Right cardiac atrium (tissue), 5 donors: Measurements from ENCODE around the gene ECE1. TPM values are rescaled to one million over a fixed set of nuclear protein-coding genes. Genes with fewer than 3 reads are reported as not detected.

Experiments
- ATAC-seq, 2 donors: fragments of 200-7000 bp; cut with Tn5 transposase; one replicate each; pipeline versions ENCODE4 v1.8.0 to v1.9.1; 2020; ENCODE audit warnings: moderate library complexity in 2 of 2, mild to moderate bottlenecking in 1 of 2
- DNase-seq, 3 donors: peaks; one replicate each; pipeline ENCODE4 v3.0.0-alpha.2; 2020
- H3K27ac ChIP-seq: one replicate; pipeline ENCODE4 v1.5.1; 2013; ENCODE audit warnings: mild to moderate bottlenecking, low read length, control low read depth, moderate library complexity
- H3K27me3 ChIP-seq: one replicate; pipeline ENCODE4 v1.6.1; 2013; ENCODE audit not compliant: control insufficient read depth, insufficient read depth
- H3K4me1 ChIP-seq: one replicate; pipeline ENCODE4 v1.6.1; 2013; ENCODE audit warnings: low read length; ENCODE audit not compliant: control insufficient read depth, insufficient read depth
- H3K4me3 ChIP-seq: one replicate; pipeline ENCODE4 v1.5.1; 2013; ENCODE audit warnings: low read length, control low read depth
- H3K9me3 ChIP-seq: one replicate; pipeline ENCODE4 v1.6.1; 2013; ENCODE audit warnings: low read length; ENCODE audit not compliant: control insufficient read depth
- WGBS: extraction: QIAGEN DNeasy Blood & Tissue Kit; methylation state at CpG from one replicate; pipeline ENCODE4 v1.1.7; 2013; 5-methylcytosine and 5-hydroxymethylcytosine counted together
- intact Hi-C, 4 donors: fragments of 100-400 bp; cut with DNase I; formaldehyde crosslinking; loops; one replicate each; pipeline versions ENCODE4 v1.11.0 to v1.14.0; 2022 to 2023
- polyA plus RNA-seq: library from polyadenylated mRNA; stranded (reverse); fragments of 200-250 nt; gene quantifications from one replicate; pipeline ENCODE4 v1.2.3, GENCODE V29; 2013
- total RNA-seq, 4 donors: library from RNA; stranded (reverse); fragmentation: NEBNext Ultra II Directional; extraction: Animal tissue kit (Norgen Biotek cat#: 25700); gene quantifications; one replicate each; pipeline ENCODE4 v1.2.1, GENCODE V29; 2021
- donor health status: healthy with polysubstance abuse.
- donor health status: DM: no; HTN: yes; CAD: no.
- donor health status: DM: no; HTN: no; CAD: no.
- donor health status: DM: no; HTN: yes; CAD: no; lungs with severe emphysema.
- donor health status: DM: yes; HTN: yes; CAD: no.

The ECE1 gene
- total and polyA plus RNA-seq, 5 donors, result 76.2 to 158 (median 110) TPM

DNA sequence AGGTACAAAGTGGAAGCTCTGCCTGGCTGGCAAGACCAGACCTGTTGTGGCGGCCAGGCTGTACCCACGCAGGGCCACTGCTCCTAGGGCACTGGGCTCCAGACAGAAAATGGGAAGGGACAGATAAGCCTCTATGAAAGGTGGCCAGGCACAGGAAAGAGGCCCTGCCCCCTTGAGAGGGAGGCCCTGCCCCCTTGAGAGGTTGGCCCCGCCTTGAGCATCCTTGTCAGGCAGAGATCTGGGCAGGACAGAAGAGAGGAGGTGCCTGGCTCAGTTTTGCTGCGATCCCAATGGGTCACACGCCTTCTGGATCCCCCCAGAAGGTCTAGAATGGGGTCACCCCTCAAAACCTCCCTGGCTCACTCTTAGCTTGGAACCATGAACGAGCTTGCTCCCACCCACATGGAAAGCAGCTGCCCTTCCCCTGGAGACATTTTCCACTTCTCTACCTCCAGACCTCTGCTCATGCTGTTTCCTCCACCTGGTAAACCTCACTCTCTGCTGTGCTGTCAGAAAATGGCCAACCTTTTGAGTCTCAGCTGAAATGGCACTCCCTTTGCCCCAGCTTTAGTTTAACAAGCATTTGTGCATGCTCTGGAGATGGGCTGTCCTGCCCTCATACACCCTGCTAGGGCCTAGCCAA, 17.5 kb upstream of the ECE1 start:
- Histone ChIP-seq H3K4me1 (peaks cover 20% of the 10 kb centered on the region), H3K9me3 (no peaks in the 10 kb centered on the region), H3K27ac (no peak overlapping the region), H3K27me3 (no peaks in the 10 kb centered on the region), H3K4me3 (no peak overlapping the region)
- ATAC-seq (peak in 1 of 2 donors; percentile 4), DNase-seq (peak in 2 of 3 donors; percentile 42 to 61)
- intact Hi-C loops, result no loop called here
- 79% methylated on average over 6 of the region's 6 CpGs for WGBS

DNA sequence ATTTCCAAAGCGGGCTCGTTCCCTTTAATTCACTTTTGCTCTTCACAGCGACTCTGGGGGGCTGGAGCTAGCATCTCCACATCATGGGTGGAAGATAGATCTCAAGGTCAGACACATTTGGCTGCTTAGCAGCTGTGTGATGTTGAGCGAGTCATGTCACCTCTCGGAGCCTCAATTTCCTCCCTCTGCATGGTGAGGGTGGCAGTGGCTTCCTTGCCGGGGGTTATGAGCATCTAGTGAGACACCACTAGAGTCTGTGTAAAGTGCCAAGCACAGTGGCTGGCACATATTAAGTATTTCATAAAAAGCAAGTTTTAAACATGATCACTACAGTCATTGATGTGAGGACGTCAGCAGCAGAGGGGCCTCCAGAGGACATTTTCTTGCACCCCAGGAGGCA, 16.9 kb upstream of the ECE1 start:
- Histone ChIP-seq H3K27me3 (no peaks in the 10 kb centered on the region), H3K4me1 (peaks cover 20% of the 10 kb centered on the region), H3K4me3 (no peak overlapping the region), H3K27ac (no peak overlapping the region), H3K9me3 (no peaks in the 10 kb centered on the region)
- intact Hi-C loops, result no loop called here
- peak in 2 of 3 donors; percentile 6 to 22 for DNase-seq
- 87% methylated on average over 7 of the region's 7 CpGs for WGBS
- no peak for ATAC-seq

DNA sequence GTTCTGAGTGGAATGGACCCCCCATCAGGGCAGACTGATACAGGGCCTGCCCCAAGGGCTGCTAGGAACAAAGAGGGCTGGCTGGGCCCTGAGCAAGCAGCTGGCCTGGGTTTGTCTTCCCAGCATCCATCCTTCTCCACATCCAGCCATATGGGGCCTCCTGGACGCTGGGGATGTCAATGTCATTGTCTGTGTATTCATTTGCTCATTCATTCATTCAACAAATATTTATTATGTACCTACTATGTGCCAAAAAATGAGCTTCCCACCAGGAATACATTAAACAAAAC, 15.6 kb upstream of the ECE1 start:
- no peaks in the 10 kb centered on the region for H3K27me3 ChIP-seq
- DNase-seq (peak in 1 of 3 donors; percentile 12), ATAC-seq (no peak)
- intact Hi-C loops, result no loop called here
- no peak overlapping the region for H3K4me3 ChIP-seq
- no peaks in the 10 kb centered on the region for H3K9me3 ChIP-seq
- 81% methylated on average over 1 of the region's 1 CpG for WGBS
- peaks cover 20% of the 10 kb centered on the region for H3K4me1 ChIP-seq
- H3K27ac ChIP-seq, result no peak overlapping the region

DNA sequence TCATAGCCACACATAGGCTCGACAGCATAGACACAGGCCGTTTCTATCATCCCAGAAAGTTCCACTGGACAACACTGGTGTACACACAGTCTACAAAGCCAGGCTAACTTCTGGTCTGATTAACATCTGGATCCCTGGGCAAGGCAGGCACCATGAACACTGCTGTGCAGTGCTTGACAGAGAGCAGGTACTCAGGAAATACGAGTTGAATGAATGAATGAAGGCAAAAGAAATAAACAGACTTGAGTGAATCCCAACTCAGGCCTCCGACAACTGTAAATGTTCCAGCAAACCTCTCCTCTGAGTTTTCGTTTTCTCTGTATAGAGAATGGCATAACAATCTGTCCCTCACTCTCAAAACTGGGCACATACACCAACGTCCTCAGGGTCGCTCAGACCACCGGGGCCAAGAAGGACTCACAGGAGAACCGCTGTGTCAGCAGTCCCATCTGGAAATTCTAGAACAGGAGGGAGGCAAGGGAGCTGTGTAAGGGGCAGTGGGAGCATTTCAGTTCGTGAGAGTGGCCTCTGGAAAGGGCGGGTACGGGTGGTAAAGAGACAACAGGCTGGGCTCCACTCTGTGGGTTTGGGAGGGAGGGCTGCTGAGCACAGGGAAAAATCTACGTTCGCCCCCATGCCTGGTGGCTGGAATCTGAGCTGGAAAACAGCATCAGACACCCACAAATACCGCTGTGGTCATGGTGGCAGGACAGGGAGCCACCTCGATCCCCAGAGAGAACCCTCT, 15.1 kb upstream of the ECE1 start:
- no peaks in the 10 kb centered on the region for H3K9me3 ChIP-seq
- H3K4me3 ChIP-seq, result no peak overlapping the region
- H3K27me3 ChIP-seq, result no peaks in the 10 kb centered on the region
- peaks cover 20% of the 10 kb centered on the region for H3K4me1 ChIP-seq
- 76% methylated on average over 16 of the region's 16 CpGs for WGBS
- DNase-seq (peak in 2 of 3 donors; percentile 12 to 30), ATAC-seq (no peak)
- intact Hi-C loops, result no loop called here
- peak overlapping the region; percentile 38 for H3K27ac ChIP-seq

DNA sequence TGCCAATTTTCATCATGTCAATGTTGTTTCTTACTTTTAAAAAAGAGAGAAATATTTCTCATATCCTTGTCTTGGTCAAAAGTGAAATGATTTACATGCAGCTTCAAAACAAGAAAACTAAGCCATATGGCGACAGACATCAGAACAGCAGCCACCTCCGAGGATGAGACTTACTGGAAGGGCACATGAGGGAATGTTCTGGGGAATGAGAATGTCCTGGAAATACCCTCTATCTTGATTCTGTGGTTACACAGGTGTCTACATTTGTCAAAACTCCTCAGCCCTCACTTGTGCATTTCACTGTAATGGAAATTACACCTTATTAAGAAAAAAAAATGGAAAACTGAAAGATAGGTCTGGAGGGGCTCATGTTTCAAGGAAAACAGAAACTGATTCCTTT, 14.2 kb upstream of the ECE1 start:
- 75% methylated on average over 2 of the region's 2 CpGs for WGBS
- Histone ChIP-seq H3K4me1 (peaks cover 20% of the 10 kb centered on the region), H3K4me3 (no peak overlapping the region), H3K27ac (no peak overlapping the region), H3K9me3 (no peaks in the 10 kb centered on the region), H3K27me3 (no peaks in the 10 kb centered on the region)
- no peak for DNase-seq
- ATAC-seq, result no peak
- intact Hi-C loops, result no loop called here

DNA sequence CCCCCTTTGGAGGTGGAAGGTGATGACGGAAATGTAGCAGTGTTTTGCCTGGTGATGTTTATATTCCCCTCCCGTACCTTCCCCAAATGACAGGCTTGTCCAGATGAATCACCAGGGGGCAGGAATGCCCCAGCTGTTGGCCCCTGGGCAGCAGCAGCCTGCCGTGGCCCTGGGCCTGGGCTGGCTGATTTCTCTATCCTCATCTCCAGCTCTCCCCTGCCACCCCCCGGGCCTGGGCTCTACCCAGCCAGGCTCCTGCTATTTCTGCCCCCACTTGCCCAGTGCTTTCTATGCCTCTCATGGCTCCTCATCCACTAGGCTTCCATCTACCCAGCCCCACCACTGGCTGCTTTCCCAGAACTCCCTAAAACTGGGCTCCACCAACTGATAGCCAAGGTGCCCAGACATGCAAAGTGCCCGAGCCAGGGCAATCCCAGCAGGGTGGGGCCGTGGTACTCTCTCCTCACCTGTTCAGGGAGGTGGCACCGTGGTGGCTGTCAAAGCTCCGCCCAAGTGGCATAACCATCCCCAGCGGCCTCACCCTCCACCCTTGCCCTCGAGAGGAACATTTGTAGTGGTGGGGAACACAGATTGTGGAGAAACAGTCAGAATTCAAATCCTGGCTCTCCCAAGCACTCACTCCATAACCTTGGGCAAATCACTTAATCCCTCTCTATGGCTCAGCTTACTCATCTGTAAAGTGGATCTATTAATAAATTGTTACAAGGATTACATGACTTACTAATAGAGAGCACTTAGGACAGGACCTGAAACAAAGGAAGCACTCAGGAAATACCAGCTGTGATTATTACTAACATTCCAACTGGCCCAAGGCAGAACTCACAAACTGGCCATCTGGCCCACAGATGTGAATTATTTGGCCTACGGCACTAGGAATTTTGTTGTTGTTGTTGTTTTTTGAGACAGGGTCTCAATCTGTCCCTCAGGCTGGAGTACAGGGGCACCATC, 12.8 kb upstream of the ECE1 start:
- Histone ChIP-seq H3K27me3 (no peaks in the 10 kb centered on the region), H3K27ac (no peak overlapping the region), H3K4me3 (no peak overlapping the region), H3K4me1 (peaks cover 16% of the 10 kb centered on the region), H3K9me3 (no peaks in the 10 kb centered on the region)
- ATAC-seq, result peak; percentile 10 to 40
- DNase-seq, result peak in 2 of 3 donors; percentile 60 to 67
- WGBS, result 56% methylated on average over 11 of the region's 11 CpGs
- intact Hi-C loops, result no loop called here

DNA sequence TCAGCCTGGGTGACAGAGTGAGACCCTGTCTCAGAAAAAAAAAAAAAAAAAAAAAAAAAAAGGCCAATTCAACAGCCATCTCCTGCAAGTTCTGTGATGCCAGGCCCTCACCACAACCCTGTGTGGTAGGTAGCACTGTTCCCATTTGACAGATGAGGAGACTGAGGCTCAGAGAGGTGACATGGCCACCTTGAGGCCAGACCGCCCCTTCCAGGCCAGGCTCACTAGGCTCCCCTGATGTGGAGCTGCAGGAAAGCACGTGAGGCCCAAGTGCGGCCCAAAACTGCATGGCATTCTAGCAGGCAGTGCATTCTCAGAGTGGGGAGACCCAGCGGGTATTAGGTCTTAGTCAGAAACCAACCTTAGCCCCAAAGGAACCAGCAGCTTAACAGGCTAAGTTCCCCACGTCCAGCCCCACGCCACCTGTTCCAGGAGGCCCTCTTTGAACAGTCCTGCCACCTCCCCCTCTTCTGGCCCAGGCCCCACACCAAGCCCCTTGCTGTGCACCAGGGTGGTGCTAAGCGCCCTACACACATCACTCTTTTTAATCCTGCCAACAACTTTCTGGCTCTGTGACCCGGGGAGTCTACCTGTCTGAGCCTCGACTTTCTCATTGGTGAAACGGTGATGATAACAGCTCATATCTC, 11.7 kb upstream of the ECE1 start:
- intact Hi-C loops, result no loop called here
- H3K4me3 ChIP-seq, result no peak overlapping the region

DNA sequence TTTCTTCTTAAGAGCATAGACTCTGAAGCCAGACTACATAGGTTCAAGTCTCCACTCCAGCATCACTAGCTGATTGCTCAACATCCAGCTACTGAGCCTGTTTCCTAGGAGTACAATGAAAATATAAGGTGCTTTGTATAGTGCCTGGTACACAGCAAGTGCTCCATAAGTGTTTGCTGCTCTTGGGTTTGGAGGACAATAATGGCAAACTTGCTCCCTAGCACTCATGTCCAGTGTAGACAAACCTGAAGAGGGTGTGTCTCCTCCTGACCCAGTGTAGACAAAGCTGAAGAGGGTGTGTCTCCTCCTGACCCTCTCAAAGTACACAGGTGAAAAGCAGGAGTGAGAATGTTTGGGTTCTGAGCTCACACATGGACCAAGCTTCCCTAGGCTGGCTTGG, 10.5 kb upstream of the ECE1 start:
- no peak for DNase-seq
- Histone ChIP-seq H3K4me3 (no peak overlapping the region), H3K27ac (no peak overlapping the region), H3K4me1 (peaks cover 3% of the 10 kb centered on the region), H3K27me3 (no peaks in the 10 kb centered on the region), H3K9me3 (no peaks in the 10 kb centered on the region)
- ATAC-seq, result no peak
- intact Hi-C loops, result no loop called here

More for the DNA sequence above, 11.7 kb upstream of the ECE1 start:
- 82% methylated on average over 10 of the region's 10 CpGs for WGBS
- Histone ChIP-seq H3K27ac (no peak overlapping the region), H3K4me1 (peaks cover 5% of the 10 kb centered on the region), H3K9me3 (no peaks in the 10 kb centered on the region), H3K27me3 (no peaks in the 10 kb centered on the region)
- DNase-seq, result peak in 2 of 3 donors; percentile 41 to 43
- peak in 1 of 2 donors; percentile 5 for ATAC-seq

DNA sequence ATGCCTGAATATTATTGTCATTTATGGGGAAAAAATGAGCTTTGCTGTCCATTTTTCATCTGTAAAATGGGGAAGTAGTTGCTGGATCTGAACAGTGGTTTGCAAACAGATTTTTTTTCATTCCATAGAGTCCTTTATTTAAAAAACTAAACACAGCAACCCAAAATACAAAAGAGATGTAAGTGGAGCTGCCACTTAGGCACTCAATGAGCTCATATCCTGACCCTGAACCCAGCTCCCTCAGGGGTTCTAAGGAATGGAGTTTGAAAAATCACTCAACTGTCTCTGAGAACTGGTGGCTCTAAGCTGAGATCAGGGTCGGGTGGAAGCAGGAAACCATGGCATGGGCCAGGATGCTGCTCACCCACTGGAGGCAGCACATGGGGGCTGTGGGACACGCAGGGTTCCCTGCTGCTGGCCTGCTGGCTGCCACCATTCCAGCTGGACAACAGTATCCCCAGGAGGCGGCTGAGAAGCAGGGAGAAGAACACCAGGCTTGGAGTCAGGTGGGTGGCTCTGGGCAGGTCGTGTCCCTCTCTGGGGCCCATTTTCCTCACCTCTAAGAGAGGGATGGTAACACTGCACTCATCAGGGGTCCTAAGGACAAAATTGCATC, 9.6 kb upstream of the ECE1 start:
- no peak for ATAC-seq
- peaks cover 3% of the 10 kb centered on the region for H3K4me1 ChIP-seq
- WGBS, result 62% methylated on average over 4 of the region's 4 CpGs
- intact Hi-C loops, result no loop called here
- H3K9me3 ChIP-seq, result no peaks in the 10 kb centered on the region
- DNase-seq, result peak in 2 of 3 donors; percentile 33 to 65
- no peaks in the 10 kb centered on the region for H3K27me3 ChIP-seq
- H3K4me3 ChIP-seq, result no peak overlapping the region
- no peak overlapping the region for H3K27ac ChIP-seq

DNA sequence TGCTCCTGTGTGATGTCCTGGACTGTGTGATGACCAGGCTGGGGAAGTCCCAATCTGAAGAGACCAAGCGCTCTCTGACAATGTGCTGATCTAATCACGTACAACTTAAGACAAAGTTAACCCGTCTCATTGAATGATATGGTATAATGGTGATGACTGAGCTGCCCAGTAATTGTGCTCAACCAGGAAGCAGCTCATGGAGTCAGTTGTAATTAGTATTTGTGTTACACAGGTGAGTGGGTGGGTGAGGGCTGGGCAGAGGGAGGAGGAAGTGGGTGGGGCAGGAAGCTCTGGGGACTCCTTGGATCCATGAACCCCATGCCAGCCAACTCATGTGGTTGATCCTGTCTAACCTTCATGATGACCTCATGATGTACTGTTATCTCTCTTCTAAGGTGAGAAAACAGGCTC, 8.7 kb upstream of the ECE1 start:
- peak in 1 of 3 donors; percentile 12 for DNase-seq
- Histone ChIP-seq H3K27ac (no peak overlapping the region), H3K9me3 (no peaks in the 10 kb centered on the region), H3K27me3 (no peaks in the 10 kb centered on the region), H3K4me3 (no peak overlapping the region), H3K4me1 (peaks cover 9% of the 10 kb centered on the region)
- 68% methylated on average over 3 of the region's 3 CpGs for WGBS
- ATAC-seq, result no peak
- intact Hi-C loops, result no loop called here
